GM18870 (cell line): ENCODE data around the gene LRRC7.
"Not testable (repeated sequence)": the region's sequence is repeated elsewhere in the genome, so short reads cannot be mapped to it uniquely, and the experiment has no call there.

Experiments used
- ATAC-seq: cut with Tn5 transposase; IDR thresholded peaks from one replicate; pipeline ENCODE4 v1.9.1; 2021; ENCODE audit warnings: moderate library complexity; ENCODE audit not compliant: unreplicated experiment

LRRC7 gene

DNA sequence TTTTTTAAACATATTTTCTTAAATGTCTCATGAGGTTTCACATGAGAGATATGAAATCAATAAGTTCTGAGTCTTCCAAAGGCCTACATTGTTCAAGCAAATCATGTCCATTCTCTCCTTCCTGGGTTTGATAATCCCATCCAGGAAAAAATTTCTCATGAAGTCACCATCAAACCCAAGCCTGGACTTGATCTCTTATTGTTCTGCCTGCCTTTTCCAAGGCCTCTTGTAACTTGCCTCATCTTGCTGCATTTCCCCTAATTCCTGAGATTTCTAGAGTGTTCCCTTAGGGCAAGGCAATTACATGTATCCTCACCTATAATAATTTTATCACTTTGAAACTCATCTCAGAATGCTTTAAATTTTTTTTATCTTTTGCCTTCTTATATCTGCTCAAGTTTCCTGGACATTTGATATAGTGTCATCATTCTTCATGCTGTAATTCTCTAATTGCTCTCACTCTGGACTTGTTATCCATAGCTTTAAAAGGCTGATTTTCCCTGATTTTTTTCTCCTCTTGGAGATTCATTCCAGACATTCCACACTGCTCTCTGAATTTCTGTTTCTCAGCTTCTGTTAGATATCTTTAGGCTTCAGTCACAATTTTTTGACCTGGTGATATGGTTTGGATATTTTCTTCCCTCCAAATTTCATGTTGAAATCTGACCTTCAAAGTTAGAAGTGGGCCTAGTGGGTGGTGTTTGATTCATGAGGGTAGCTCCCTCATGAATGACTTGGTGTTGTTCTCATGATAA is 126.4 kb downstream of the LRRC7 start:
- no peak for ATAC-seq

GRCh38 chr1:69697340-69697739 is 129.6 kb downstream of the LRRC7 start:
- ATAC-seq, result no peak

- ATAC-seq, result no peak
Measured at GRCh38 chr1:69700770-69701169, 133.0 kb downstream of the LRRC7 start.

DNA sequence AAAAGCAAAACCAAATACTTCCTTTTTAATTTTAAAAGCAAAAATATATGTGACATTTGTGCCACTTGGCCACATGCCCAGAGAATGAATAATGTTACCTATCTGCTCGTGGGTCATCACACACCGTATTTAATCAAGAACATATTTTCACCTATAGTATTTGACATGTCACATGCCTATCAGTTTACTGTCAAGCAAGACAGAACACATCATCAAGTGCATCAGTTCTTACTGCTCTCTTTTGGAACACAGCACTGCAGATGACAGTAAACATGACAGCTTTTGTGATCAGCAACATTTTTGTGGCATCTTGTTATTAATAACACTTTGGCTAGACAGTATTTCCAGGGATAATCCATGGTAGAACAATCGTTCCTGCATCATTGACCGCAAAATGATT is 134.4 kb downstream of the LRRC7 start:
- ATAC-seq, result no peak

GRCh38 chr1:69706473-69706872 is 138.8 kb downstream of the LRRC7 start:
- no peak for ATAC-seq

DNA sequence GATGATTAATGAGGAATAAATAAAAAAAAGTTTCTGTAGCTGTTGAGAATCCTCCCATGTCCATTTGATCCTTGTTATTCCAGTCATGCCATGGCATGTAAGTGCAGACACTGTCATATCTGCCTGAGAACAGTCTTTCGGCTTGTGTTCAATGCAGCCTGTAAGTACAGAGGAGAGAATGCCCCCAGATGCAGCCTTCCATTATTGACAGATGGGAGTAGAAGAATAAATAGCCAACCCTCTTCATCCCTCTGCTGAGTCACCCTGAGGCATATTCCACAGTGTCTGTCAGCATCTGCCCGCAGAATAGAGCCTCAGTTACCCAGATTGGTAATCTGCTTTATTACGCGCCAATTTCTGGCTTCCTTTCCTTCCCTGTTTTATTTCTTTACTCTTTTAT is 139.4 kb downstream of the LRRC7 start:
- ATAC-seq, result no peak

DNA sequence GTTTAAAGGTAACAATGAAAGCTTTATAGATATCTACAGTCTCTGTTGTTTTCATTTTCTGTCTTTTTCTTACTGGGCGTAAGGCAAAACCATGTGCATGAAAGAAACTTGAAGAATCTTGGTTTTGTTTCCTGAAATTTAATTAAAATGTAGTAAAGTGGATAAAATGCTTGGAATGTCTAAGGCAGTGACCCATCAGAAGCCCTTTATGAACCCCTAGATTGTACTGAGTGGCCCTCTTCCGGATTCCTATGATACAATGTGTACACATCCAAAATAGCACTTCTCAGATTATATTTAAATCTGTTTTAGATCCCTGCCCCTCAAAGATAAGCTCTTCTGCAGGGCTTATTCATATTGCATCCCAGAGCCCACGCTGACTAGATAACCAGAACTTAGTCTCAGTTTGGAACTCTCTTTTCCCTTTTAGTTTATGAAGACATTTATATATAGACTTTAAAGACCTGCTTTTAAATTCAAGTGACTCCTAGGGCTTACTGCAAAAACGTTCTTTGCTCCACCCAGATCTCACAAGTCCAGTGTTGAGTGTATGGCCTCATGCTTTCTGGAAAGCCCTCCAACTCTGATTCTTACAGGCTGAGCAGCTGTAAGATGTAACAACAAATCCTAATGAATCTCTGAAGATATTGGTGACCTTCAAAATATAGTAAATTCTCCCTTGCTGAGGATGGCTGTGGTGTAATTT is 142.9 kb downstream of the LRRC7 start:
- ATAC-seq, result no peak

DNA sequence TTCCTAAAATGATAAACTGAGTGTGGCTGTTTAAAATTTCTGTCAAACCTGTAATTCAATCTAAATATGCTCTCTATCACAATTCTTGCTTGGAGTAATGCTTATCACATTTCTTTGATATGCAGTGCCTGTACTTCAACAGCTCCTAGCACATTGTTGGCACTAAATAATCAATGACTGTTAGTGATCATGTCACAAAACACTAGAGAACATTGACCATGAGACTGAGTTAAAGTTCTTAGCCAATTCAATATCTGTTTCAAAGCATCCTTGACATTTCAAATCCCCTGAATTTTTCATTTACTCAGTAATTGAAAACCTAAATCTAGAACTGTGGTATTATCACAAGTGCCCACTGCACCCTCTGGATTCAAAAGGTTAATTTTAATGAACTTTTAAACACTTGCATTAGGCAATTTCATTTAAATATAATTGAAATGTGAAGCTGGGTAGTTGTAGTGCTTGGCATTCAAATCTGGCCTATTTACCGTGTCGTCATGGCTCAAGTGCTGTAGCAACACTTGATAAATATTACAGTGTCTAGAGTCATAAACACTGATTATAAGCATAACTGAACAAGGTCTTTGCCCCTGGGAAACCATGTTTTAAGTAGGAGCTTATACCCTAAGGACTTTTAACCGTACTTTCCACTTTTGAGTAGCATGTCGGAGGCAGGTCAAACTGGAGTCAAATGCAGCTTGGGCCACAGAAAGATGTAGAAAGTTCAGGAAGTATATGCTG is 143.6 kb downstream of the LRRC7 start:
- ATAC-seq, result no peak

DNA sequence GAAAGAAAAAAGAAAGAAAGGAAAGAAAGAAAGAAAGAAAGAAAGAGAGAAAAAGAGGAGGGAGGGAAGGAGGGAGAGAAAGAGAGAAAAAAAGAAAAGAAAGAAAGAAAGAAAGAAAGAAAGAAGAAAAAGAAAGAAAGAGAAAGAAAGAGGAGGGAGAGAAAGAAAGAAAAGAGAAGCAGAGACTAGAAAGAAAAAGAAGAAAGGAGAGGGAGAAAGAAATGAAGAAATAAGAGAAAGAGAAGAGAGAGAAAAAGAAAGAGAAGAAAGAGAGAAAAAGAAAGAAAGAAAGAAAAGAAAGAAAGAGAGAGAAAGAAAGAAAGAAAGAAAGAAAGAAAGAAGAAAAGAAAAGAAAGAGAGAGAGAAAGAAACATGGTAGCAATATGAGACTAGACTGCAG is 150.1 kb downstream of the LRRC7 start:
- ATAC-seq, result not testable (repeated sequence)

GRCh38 chr1:69728206-69728605 is 160.5 kb downstream of the LRRC7 start:
- ATAC-seq, result no peak

DNA sequence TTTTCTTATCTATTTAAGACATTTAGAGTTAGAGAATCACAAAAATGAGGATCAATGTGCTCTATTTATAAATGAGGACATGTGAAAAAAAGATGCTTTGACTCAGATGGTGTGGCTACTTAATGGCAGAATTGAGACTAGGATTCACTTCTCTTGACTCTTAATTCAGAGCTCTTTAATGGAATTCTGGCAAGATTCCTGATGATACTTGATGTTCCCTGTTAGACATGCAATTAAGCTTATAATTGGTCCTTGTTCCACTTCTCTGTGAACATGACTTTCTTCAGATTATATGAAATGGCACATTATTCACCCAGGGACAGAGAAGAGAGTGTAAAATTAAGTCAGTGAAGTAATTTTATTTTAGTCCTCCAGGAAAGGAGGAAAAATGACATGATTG is 165.3 kb downstream of the LRRC7 start:
- ATAC-seq, result no peak

DNA sequence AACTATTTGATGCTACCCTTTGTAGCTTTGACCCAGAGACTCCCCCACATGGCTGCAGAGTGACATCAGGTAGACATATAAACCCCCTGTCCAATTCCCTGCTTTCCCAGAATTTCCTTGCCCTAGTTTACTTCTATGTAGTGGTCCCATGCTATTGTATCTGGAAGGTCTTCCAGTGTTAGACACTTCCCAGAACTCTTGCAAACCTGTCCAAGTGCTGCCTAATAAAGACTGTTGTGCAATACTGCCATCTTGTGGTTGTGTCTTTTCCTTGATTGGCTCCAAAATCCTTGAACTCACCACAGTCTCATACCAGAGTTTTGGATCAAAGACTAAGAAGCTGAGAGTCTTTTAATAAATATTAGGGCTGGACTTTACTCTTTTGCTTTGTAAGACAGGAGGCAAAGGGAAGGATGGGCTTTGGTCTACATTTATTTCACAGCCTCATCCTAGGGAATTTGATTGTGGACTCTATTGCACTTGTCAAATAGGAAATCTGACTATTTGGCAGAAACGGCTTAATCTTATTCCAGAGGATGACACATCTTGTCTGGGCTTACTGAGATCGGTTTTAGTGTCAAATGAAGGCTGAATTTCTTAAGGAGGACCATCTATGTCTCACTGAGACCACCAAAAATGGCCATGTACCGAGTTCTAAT is 169.9 kb downstream of the LRRC7 start:
- ATAC-seq, result peak; percentile 86

DNA sequence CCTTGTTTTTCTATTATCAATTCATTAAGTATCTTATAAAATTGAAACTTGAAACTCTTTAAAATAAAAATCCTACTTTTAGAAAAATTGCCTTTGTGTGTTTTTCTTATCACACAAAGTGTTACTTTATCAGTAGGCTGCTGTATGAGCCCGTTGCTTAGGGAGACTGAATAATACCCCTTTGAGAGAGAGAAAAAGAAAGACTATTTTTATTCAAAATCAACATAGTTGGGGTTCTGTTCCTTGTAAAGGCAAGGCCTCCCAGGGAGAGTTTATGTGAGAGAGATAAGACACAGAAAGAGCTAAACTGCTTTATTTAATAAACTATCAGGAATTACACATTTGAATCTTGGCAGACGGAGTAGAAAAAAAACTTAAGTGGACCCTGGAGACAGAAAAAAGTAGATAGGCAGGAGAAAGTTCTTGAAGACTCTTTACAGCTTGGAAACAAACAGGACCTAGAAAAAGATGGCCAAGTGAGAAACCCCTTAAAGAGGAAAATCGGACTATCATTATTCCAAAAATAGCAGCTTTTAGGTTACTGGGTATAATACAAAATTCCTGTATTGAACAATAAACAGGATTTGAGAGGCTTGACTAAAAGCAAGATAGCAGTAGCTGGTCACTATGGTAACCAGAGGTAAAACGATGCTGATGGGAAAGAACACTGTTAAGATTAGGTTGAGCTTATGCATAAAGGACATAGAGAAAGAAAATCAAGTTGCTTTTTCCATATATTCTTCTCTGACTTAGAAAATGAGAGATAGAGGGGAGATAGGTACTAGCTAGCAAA is 170.9 kb downstream of the LRRC7 start:
- no peak for ATAC-seq

DNA sequence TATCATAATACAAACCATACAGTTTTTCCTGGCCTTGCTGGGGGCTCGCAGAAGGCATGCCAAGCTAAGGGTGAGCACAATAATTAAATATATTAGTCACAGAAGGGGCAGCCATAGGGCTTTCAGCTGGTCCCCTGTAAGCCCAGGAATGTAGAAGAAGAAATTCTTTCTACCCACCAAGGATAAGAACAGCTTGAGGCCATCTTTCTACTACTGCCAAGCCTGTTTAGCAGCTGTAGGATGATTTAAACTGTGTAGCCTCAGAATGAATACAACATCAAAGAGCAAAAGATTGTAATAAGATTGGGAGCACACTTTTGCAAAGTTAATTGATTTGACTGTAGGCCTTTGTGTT is 171.5 kb downstream of the LRRC7 start:
- ATAC-seq, result no peak

DNA sequence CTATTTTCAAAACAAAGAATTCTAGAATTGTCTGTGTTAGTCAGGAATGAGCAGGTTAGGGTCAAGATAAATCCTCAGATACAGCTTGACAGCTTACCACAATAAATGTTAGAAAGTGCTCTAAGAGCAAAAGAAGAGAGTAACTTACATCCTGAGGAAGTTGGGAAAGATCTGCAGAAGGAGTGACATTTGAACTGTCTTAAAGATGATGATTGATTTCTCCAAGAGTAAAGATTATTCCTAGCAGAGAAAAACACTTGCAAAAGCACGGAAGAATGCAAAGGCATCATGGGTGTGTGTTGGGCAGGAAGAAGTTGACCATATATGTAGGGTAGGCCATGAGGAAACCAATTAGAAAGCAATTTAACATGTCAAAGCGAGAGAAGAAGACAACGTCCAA is 175.4 kb downstream of the LRRC7 start:
- ATAC-seq, result no peak

- ATAC-seq, result no peak
Measured at GRCh38 chr1:69744381-69744780, 176.7 kb downstream of the LRRC7 start.

- no peak for ATAC-seq
Measured at GRCh38 chr1:69747207-69747606, 179.5 kb downstream of the LRRC7 start.

- ATAC-seq, result no peak
Measured at GRCh38 chr1:69750638-69751037, 182.9 kb downstream of the LRRC7 start.

DNA sequence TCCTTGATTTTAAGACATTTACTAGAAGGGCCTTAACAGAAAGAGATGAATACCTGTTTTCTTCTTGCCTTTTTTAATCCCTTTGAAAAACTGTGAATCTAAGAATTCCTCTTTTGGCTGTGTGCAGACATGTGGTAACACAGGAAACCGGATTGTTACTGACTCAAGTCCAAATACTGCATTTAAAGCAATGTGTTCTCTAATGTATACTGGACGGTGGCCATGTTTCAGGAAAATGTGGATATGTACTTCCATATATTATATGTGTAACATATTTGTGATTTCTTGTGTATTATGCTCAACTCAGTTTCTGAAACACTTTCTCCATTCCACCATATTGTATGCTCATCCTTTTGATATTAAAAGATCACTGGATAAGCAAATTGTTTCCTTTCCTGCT is 185.1 kb downstream of the LRRC7 start:
- no peak for ATAC-seq

DNA sequence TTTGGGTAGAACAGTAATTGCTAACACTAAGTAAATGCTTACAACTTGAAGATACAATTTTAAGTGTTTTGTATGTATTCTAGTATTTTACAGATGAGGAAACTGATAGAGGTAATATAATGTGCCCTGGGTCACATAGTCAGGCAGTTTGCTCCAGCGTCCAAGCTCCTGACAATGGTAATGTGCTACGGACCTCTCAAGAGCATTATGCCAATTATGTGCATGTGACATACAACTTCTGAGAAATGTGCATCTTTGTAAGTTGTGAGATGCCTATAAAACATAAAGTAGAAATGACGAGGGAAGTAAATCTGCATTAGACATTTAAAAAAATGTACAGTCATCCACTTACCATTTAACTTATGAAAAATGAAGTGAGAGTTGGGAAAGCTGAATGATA is 186.8 kb downstream of the LRRC7 start:
- ATAC-seq, result no peak

DNA sequence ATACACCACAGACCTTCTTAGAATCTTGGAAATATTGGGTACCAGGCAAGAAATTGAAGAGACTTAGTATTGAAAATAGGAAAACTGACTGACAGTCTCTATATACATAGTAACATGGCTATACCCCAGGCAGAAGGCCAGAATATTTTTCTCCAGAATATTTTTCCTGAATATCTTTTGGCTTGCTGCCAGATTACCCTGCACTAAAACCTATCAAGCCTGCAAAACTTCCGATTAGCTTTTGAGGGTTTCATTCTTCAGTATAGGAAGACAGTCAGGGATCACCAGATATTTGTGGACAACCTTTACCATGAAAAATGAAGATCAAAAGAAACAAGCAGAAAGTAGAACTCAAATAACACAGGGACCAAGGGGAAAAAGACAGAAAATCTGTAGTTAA is 187.9 kb downstream of the LRRC7 start:
- no peak for ATAC-seq
